ENCODE results near the gene ABCC10.
"Not testable (repeated sequence)": the region's sequence is repeated elsewhere in the genome, so short reads cannot be mapped to it uniquely, and the experiment has no call there.

ABCC10 gene

GRCh38 chr6:43408259-43408658, 19.1 kb upstream of the ABCC10 start:
- DNase-seq, result no peak

- DNase-seq, result not testable (repeated sequence)
Observed at GRCh38 chr6:43410776-43411175, 16.6 kb upstream of the ABCC10 start.

- DNase-seq, result no peak
Observed at GRCh38 chr6:43412541-43412940, 14.8 kb upstream of the ABCC10 start.

DNA sequence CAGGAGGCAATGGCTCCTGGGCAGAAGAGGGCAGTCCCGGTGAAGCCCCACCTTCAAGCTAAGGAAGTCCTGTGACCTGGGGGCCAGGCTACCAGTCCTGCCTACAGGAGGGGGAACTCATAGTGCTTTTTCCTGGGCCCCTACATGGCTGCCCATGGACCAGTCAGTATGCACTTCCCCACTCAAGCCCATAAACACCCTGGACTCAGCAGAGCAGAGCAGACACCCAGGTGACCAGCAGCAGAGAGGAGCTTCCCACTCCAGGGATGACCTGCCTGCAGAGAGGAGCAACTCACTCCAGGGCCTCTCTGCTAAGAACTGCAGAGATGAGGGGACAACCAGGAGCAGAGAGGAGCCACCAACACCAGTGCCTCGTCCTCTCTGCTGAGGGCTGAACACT, 14.3 kb upstream of the ABCC10 start:
- no peak for DNase-seq

DNA sequence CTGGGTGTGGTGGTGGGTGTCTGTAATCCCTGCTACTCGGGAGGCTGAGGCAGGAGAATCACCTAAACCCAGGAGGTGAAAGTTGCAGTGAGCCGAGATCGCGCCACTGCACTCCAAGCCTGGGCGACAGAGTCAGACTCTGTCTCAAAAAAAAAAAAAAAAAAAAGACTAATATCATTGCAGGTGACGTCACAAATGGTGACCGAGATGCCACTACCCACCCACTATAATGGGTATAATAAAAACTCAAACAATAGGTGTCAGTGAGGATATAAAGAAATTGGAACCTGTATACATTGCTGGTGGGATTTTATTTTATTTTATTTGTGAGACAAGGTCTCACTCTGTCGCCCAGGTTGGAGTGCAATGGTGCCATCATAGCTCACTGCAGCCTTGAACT, 12.1 kb upstream of the ABCC10 start:
- not testable (repeated sequence) for DNase-seq

DNA sequence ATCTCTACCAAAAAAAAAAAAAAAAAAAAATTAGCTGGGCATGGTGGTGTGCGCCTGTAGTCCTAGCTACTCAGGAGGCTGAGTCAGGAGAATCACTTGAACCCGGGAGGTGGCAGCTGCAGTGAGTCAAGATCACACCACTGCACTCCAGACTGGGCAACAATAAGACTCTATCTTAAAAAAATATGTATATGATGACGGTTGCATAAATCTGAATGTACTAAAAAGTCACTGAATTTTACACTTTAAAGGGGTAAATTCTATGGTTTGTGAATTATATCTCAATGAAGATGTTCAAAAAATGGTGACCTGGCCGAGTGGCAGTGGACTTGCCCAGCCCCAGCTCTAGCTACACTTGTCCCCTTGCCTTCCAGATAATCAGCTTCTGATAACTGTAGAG, 10.4 kb upstream of the ABCC10 start:
- DNase-seq, result no peak

GRCh38 chr6:43420012-43420709, 7.2 kb upstream of the ABCC10 start:
- DNase-seq, result no peak

- no peak for DNase-seq
Observed at GRCh38 chr6:43421831-43422230, 5.5 kb upstream of the ABCC10 start.

DNA sequence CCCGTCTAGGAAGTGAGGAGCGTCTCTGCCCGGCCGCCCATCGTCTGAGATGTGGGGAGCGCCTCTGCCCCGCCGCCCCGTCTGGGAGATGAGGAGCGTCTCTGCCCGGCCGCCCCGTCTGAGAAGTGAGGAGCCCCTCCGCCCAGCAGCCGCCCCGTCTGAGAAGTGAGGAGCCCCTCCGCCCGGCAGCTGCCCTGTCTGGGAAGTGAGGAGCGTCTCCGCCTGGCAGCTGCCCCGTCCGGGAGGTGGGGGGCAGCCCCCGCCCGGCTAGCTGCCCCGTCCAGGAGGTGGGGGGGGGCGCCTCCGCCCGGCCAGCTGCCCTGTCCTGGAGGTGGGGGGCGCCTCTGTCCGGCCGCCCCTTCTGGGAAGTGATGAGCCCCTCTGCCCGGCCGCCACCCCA, 2.3 kb upstream of the ABCC10 start:
- not testable (repeated sequence) for DNase-seq

DNA sequence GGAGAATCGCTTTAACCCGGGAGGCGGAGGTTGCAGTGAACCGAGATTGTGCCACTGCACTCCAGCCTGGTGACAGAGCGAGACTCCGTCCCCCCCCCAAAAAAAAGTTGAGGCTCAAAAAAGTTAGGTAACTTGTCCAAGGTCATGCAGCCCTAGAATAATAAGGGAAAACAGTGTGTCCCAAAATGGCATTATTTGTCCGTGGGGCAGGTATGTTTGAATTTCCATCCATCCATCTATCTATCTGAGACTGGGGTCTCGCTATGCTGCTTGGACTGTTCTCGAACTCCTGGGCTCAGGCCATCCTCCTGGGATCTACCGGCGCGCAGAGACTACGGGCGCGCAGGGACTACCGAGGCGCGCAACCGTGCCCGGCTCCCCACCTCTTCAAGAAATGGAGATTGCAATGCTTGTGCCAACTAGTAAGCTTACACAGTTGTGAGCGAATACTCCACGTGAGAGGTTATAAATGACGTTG, 374 bp upstream of the ABCC10 start:
- DNase-seq, result no peak

DNA sequence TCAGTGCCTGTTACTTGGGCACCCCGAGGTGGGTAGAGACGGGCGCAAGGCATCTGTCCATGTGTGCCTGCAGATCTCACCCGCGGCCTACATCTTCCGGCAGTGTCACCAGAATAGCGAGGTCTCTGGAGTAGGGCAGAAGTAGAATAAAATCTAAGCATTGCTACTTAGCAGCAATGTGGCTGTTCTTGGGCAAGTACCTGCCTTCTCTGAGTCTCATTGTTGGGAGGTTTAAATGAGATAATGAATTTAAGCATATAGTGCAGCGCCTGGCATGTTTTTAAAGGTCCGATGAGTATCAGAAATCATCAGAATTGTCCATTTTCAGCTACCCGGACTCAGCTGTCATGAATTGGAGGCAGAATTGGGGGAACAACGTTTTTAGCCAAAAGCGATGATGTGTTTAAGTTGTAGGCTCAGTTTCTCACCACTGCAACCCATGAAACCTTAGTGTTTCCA, 800 bp downstream of the ABCC10 start:
- no peak for DNase-seq

DNA sequence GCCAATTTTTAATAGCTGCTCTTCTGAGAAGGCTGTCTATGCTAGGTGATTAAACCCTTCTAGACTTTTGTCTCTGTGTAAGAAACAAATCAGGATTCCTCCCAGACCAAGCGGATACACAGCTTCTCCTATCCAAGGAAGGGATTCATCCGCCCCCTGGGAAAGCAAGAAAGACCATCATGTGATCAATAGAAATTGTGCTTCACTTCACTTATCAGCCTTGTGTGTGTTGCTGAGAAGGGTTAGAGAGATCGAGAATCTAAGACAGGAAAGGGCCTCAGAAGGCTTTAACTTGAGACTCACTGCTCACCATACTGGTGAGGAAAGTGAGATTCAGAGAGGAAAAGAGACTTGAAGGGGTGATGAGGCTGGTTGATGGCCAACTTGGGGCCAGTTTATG, 1.5 kb downstream of the ABCC10 start:
- DNase-seq, result no peak

GRCh38 chr6:43432009-43432945, 4.9 kb downstream of the ABCC10 start:
- DNase-seq, result no peak

DNA sequence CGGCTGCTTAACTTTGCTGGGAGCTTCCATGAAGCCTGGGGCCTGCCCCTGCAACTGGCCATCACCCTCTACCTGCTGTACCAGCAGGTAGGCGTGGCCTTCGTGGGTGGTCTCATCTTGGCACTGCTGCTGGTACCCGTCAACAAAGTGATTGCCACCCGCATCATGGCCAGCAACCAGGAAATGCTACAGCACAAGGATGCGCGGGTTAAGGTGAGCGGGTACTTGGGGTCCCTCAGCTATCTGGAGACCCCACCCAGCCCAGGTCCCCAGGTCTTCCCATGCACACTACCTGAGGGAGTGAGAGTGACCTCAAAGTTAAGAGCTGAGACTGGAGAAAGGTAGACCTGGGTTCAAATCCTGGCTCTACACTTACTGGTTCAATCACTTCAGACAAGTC, 5.8 kb downstream of the ABCC10 start:
- DNase-seq, result no peak

- no peak for DNase-seq
Observed at GRCh38 chr6:43434001-43434840, 6.9 kb downstream of the ABCC10 start.

- DNase-seq, result no peak
Observed at GRCh38 chr6:43434943-43435342, 7.6 kb downstream of the ABCC10 start.

DNA sequence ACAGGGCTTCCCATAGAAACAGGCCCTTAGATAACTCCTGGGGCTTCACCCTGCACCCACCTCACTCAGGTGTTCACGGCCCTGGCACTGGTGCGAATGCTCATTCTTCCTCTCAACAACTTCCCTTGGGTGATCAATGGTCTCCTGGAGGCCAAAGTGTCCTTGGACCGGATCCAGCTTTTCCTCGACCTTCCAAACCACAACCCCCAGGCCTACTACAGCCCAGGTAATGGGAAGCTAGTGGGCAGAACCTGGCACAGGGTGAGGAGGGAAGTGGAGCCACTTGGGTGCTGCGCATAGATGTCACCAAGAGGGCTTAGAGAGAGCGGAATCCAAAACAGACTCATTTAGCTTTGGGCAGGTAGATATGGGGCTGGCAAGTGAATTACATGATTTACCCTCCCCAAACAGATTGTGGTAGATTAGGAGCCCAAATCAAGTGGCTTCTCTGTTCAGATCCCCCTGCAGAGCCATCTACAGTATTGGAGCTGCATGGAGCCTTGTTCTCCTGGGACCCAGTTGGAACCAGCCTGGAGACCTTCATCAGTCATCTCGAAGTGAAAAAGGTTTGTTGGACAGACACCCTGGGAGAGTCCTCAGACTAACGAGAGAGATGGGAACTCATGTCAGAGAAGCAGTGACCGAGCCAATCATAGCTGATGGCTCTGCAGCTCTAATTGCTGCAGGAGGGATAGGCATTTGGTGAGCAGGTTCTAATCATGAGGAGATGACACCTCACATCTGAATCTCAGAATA, 8.5 kb downstream of the ABCC10 start:
- DNase-seq, result no peak

DNA sequence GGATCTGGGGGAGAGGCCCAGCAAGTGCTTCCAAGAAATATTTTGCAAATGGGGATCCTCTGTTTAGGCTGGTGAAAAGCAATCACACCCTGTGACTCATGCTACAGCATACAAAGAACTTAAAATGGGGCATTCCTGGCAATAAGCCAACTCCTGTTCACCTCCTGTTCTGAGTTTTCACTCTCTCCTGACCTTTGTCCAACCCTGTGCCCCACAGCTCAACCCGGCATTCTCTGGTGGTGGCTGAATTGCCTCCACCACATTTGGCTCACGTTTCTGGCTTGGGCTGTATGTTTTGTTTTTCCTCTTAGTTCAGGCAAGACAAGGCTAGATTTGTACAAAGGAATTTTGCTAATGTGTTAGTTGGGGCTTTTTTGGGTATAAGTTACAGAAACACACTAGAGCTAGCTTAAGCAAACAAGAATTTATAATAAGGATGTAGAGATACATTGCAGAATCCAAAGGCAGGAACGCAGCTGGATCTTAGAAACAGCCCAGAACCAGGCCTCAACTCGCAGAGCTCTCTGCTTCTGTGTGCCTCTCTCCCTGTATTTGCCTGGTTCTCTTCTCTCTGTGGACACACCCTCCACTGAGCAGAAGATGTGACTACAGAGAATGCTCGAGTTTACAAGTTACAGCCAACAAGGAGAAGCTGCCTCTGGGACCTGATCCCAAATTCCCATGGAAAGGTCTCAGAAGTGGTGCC, 9.4 kb downstream of the ABCC10 start:
- no peak for DNase-seq

DNA sequence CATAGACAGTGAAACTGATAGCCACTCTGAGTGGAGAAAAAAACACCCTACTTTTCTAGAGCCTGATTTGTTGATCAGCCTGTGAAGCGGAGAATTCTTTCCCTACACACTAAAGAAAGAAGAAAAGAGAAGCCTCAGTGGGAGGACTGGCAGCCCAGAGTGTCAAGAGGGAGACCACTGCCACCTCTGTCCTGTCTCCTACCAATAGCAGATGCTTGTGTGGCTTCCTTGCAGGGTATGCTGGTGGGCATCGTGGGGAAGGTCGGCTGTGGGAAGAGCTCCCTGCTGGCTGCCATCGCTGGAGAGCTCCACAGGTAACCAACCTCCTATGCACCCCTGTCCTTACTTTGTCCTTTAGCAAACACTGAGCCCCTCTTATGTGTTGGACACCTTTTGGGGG, 10.4 kb downstream of the ABCC10 start:
- DNase-seq, result no peak

DNA sequence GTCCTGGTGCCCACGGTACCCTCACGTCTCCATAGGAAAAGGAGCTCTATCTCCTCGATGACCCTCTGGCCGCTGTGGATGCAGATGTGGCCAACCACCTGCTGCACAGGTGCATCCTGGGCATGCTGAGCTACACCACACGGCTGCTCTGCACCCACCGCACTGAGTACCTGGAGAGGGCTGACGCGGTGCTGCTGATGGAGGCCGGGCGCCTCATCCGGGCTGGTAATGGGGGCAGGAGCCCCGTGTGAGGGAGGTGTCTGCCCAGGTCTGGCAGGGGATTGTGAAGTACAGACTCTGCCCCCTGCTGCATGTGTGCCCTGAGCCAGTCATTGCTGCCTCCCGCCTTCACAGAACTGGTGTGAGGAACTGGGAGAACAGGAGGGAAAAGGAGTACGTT, 15.6 kb downstream of the ABCC10 start:
- no peak for DNase-seq

- no peak for DNase-seq
Observed at GRCh38 chr6:43444036-43444435, 16.7 kb downstream of the ABCC10 start.

- DNase-seq, result no peak
Observed at GRCh38 chr6:43444582-43444981, 17.2 kb downstream of the ABCC10 start.

All from NCI-H748 treated with DMSO at 0.1 percent for 48 hours (cell line).